DMS53 treated with DMSO at 0.1 percent for 48 hours (cell line): ENCODE data around the gene HORMAD2.

ENCODE experiments used
- DNase-seq: peaks from one replicate; lab custom pipeline; 2025; ENCODE audit not compliant: unreplicated experiment; lab: John Stamatoyannopoulos, UW

The HORMAD2 gene

GRCh38 chr22:30224161-30224857 is 144.0 kb downstream of the HORMAD2 start:
- DNase-seq: no peak

- DNase-seq: no peak
These were observed 145.1 kb downstream of the HORMAD2 start for GRCh38 chr22:30225220-30225927.

DNA sequence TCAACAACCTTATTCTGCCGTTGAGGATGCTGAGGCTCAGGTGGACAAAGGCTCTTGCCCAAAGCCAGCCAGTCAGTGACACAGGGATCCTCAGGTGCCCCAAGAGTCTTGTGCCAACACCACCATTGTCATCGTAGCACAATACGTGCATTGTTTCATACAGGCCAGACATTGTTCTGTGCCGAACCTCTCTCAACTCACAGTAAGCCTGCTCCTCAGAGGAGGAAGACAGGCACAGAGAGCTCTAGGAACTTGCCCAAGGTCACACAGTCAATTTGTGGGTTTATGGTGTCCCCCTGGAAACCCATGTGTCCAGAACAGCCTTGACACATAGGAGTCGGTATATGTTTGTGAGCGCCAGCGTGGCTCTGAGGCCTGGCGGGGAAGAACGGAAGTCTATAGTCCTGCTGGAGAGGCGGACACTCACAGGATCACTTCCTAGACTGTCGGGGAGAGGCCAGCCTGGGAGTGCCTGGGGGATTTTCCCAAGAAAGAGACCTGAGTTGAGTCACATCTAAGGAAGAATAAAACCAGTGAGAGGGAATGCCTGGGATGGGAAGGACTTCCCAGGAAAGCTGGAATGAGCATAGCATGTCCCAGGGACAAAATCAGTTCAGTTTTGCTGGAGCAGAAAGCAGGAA is 146.0 kb downstream of the HORMAD2 start:
- DNase-seq: no peak
